OCI-LY7 (cell line): ENCODE results near the gene APOL6. TPM values are rescaled to one million over a fixed set of nuclear protein-coding genes. Genes with fewer than 3 reads are reported as not detected.

Source experiments
- BruUV-seq: library from RNA; stranded (reverse); fragments of 400-500 nt; replicated peaks from 2 replicates; lab custom pipeline; 2021; lab: Mats Ljungman, UMichigan
- CTCF ChIA-PET: fragments of 300-600 bp; sonication (Branson Sonifier 250); formaldehyde crosslinking; loops from one replicate; lab custom pipeline; 2022; ENCODE audit warnings: antibody characterized with exemption; ENCODE audit not compliant: unreplicated experiment; lab: Charles Lee
- POLR2A ChIA-PET: fragments of 300-600 bp; sonication (Branson Sonifier 250); formaldehyde crosslinking; loops from one replicate; lab custom pipeline; 2022; ENCODE audit warnings: antibody characterized with exemption; lab: Charles Lee
- DNase-seq: peaks from one replicate; pipeline ENCODE4 v3.0.0-alpha.2; 2015; ENCODE audit warnings: low spot score
- H2AFZ ChIP-seq: fragments of 200-600 bp; sonication (generic), shearing (Covaris generic); 2 replicates; pipeline ENCODE4 v1.6.1; 2014; ENCODE audit warnings: mild to moderate bottlenecking, antibody characterized with exemption, low read length, moderate library complexity
- H3K27ac ChIP-seq: fragments of 200-600 bp; sonication (generic); 2 replicates; pipeline ENCODE4 v1.5.1; 2014; ENCODE audit warnings: mixed run types, low read depth, mild to moderate bottlenecking, moderate library complexity, low read length, inconsistent platforms; ENCODE audit not compliant: poor library complexity, severe bottlenecking
- H3K36me3 ChIP-seq: fragments of 200-600 bp; sonication (generic); 2 replicates; pipeline ENCODE4 v1.6.1; 2014; ENCODE audit warnings: mild to moderate bottlenecking, antibody characterized with exemption, low read length, moderate library complexity, mixed read lengths; ENCODE audit not compliant: insufficient read depth
- H3K4me1 ChIP-seq: fragments of 200-600 bp; sonication (generic); 2 replicates; pipeline ENCODE4 v1.5.1; 2014; ENCODE audit warnings: mild to moderate bottlenecking, low read length; ENCODE audit not compliant: insufficient read depth, poor library complexity, severe bottlenecking
- H3K4me2 ChIP-seq: fragments of 200-600 bp; sonication (generic); 2 replicates; pipeline ENCODE4 v1.6.1; 2014; ENCODE audit warnings: mild to moderate bottlenecking, low read length
- H3K4me3 ChIP-seq: fragments of 200-600 bp; sonication (generic); 2 replicates; pipeline ENCODE4 v1.5.1; 2014; ENCODE audit warnings: mild to moderate bottlenecking, low read depth, low read length; ENCODE audit not compliant: poor library complexity, severe bottlenecking
- H3K79me2 ChIP-seq: fragments of 200-600 bp; sonication (generic); 2 replicates; pipeline ENCODE4 v1.6.1; 2016; ENCODE audit warnings: low read depth, mild to moderate bottlenecking, low read length, moderate library complexity, mixed read lengths; ENCODE audit not compliant: insufficient read depth
- H3K9me2 ChIP-seq: fragments of 200-600 bp; sonication (generic); 2 replicates; pipeline ENCODE4 v1.6.1; 2016; ENCODE audit warnings: mild to moderate bottlenecking, low read length, mixed read lengths; ENCODE audit not compliant: insufficient read depth
- H3K9me3 ChIP-seq: fragments of 200-600 bp; sonication (generic); 2 replicates; pipeline ENCODE4 v1.6.1; 2014; ENCODE audit warnings: mild to moderate bottlenecking, mixed run types, low read length, mixed read lengths
- H4K20me1 ChIP-seq: fragments of 200-600 bp; sonication (generic); 2 replicates; pipeline ENCODE4 v1.6.1; 2014; ENCODE audit warnings: mild to moderate bottlenecking, antibody characterized with exemption, low read length, moderate library complexity, mixed read lengths; ENCODE audit not compliant: insufficient read depth
- EZH2phosphoT487 ChIP-seq: fragments of 200-600 bp; sonication (generic); IDR thresholded peaks from 2 replicates; pipeline ENCODE4 v1.6.1; 2018; ENCODE audit warnings: low read depth, borderline replicate concordance, mild to moderate bottlenecking, mixed run types, antibody characterized with exemption, low read length, moderate library complexity, mixed read lengths
- intact Hi-C: fragments of 100-400 bp; cut with micrococcal nuclease; formaldehyde crosslinking; loops from one replicate; pipeline ENCODE4 v1.10.0; 2022; ENCODE audit not compliant: unreplicated experiment
- total RNA-seq, 2 experiments: library from RNA; depleted of rRNA in 1 of 2; stranded (reverse); fragments of >200 nt in 1 of 2; shearing (Covaris generic) in 1 of 2; gene quantifications; 2 replicates each; pipeline ENCODE4 v1.2.3, GENCODE V29; 2014 to 2022
- TF ChIP-seq, protein P1 (sequence below): fragments of 200-600 bp; sonication (generic); conservative IDR thresholded peaks from 2 replicates; pipeline ENCODE4 v1.5.1; 2014; ENCODE audit warnings: mild to moderate bottlenecking, antibody characterized with exemption, low read length, moderate library complexity, mixed read lengths

APOL6 gene
- total RNA-seq, 2 experiments from 2014 or later: 22.0 to 27.8 TPM

DNA sequence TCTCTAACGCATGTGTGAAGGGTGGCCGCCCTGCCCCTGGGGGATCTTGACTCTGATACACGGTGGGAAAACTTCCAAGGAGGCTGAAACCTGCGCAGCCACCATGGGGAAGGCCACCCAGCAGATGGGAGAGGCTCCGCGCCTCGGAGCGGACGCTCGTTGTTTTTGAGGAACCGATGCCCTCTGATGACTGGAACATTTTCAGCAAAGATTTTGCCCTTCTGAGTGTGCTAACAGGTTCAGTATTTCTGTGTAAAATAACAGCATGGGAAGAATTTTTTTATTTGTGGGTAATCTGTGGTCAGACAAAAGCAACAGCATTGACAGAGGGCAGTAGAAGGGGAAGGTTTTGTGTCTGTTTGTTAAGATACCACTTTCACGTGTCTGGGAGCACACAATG is 47.8 kb upstream of the APOL6 start:
- no peaks in the 10 kb centered on the region for H3K4me1 ChIP-seq
- 0 out of 2 replicates have a peak, but pooled peaks cover 10% of the 10 kb centered on the region for H3K9me3 ChIP-seq
- intact Hi-C loops: no loop called here
- ChIA-PET CTCF (no interaction called here), POLR2A (no interaction called here)
- no peaks in the 10 kb centered on the region for H3K36me3 ChIP-seq
- TF ChIP-seq, protein P1, sequence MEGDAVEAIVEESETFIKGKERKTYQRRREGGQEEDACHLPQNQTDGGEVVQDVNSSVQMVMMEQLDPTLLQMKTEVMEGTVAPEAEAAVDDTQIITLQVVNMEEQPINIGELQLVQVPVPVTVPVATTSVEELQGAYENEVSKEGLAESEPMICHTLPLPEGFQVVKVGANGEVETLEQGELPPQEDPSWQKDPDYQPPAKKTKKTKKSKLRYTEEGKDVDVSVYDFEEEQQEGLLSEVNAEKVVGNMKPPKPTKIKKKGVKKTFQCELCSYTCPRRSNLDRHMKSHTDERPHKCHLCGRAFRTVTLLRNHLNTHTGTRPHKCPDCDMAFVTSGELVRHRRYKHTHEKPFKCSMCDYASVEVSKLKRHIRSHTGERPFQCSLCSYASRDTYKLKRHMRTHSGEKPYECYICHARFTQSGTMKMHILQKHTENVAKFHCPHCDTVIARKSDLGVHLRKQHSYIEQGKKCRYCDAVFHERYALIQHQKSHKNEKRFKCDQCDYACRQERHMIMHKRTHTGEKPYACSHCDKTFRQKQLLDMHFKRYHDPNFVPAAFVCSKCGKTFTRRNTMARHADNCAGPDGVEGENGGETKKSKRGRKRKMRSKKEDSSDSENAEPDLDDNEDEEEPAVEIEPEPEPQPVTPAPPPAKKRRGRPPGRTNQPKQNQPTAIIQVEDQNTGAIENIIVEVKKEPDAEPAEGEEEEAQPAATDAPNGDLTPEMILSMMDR: no peak
- TF ChIP-seq EZH2phosphoT487: no peak
- H3K4me3 ChIP-seq: no peak overlapping the region
- no peak overlapping the region for H2AFZ ChIP-seq
- H4K20me1 ChIP-seq: no peaks in the 10 kb centered on the region
- BruUV-seq: no TSS peak
- H3K27ac ChIP-seq: no peak overlapping the region
- H3K79me2 ChIP-seq: no peaks in the 10 kb centered on the region
- DNase-seq: no peak
- H3K4me2 ChIP-seq: no peak overlapping the region
- H3K9me2 ChIP-seq: no peaks in the 10 kb centered on the region

DNA sequence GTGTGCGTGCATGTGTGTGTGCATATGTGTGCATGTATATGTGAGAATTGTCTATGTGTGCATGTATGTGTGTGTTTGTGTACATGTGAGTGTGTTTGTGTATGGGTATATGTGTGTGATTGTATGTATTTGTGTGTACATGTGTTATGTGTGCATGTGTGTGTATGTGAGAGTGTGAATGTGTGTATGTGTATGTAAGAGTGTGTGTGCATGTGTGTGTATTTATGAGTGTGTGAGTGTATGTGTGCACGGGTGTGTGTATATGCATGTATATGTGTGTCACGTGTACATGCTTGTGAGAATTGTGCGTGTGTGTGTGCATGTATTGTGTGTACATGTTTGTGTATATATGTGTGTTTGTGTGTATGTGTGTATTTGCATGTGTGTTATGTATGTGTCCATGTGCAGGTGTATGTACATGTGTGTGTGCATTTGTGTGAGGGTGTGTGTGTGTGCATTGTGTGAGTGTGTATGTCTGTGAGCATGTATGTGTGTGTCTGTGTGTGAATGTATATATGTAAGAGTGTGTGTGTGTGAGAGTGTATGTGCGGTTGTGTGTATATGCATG is 47.1 kb upstream of the APOL6 start:
- BruUV-seq: no TSS peak
- POLR2A ChIA-PET: no interaction called here

More for the DNA sequence above, 47.1 kb upstream of the APOL6 start:
- CTCF ChIA-PET: no interaction called here
- H3K9me2 ChIP-seq: no peaks in the 10 kb centered on the region
- DNase-seq: no peak
- no peaks in the 10 kb centered on the region for H3K4me1 ChIP-seq
- no peak overlapping the region for H2AFZ ChIP-seq
- intact Hi-C loops: no loop called here
- no peak overlapping the region for H3K27ac ChIP-seq
- no peaks in the 10 kb centered on the region for H4K20me1 ChIP-seq
- TF ChIP-seq, protein P1: no peak
- H3K9me3 ChIP-seq: 0 out of 2 replicates have a peak, but pooled peaks cover 10% of the 10 kb centered on the region
- H3K4me2 ChIP-seq: no peak overlapping the region
- H3K36me3 ChIP-seq: no peaks in the 10 kb centered on the region
- H3K79me2 ChIP-seq: no peaks in the 10 kb centered on the region
- H3K4me3 ChIP-seq: no peak overlapping the region
